K562 (cell line): Measurements from ENCODE around the gene MPPED2. TPM values are rescaled to one million over a fixed set of nuclear protein-coding genes. Genes with fewer than 3 reads are reported as not detected.

Experiments
- ATAC-seq: fragments of 200-7000 bp; cut with Tn5 transposase; 3 replicates; pipeline ENCODE4 v1.9.1; 2020; ENCODE audit warnings: moderate library complexity
- BruUV-seq: library from RNA; stranded (reverse); fragments of 400-500 nt; replicated peaks from 2 replicates; lab custom pipeline; 2021; lab: Mats Ljungman, UMichigan
- CTCF ChIA-PET: fragments of 300-600 bp; formaldehyde crosslinking; extraction: SDS; loops from one replicate; lab custom pipeline; 2021; ENCODE audit warnings: low intra/inter-chr PET ratio; lab: Yijun Ruan, JAX
- POLR2A ChIA-PET: fragments of 300-600, 350-650 bp; sonication (Branson Sonifier 250); formaldehyde crosslinking; extraction: SDS; loops from one replicate; lab custom pipeline; 2021; ENCODE audit warnings: antibody characterized with exemption, inconsistent platforms; lab: Yijun Ruan, JAX
- DNase-seq, 4 experiments: peaks; one replicate each; pipeline versions ENCODE4 v3.0.0 to v3.0.0-alpha.2; 2011 to 2018; ENCODE audit warnings: low spot score in 3 of 4, mixed read lengths in 3 of 4; ENCODE audit errors: extremely low read depth in 1 of 4
- FAIRE-seq: peaks from 2 replicates; lab custom pipeline; 2011; peaks lifted over from hg19 to GRCh38; lab: Jason Lieb, UNC
- H2AFZ ChIP-seq: 2 replicates; pipeline ENCODE4 v1.6.0; 2011; ENCODE audit warnings: low read depth, low read length, control low read depth, inconsistent platforms
- H3K27ac ChIP-seq: fragments of 200-600 bp; 3 replicates; pipeline ENCODE4 v1.8.0; 2011; ENCODE audit warnings: low read depth, mild to moderate bottlenecking, control low read depth, inconsistent platforms, low read length, moderate library complexity, mixed read lengths; ENCODE audit errors: extremely low read depth
- H3K27me3 ChIP-seq, 2 experiments: fragments of 300-600 bp in 1 of 2; 2 replicates in 1 of 2; 3 replicates in 1 of 2; pipeline versions ENCODE4 v1.6.0 to v1.8.0; 2011; ENCODE audit warnings: inconsistent platforms in 2 of 2, low read length in 2 of 2, mild to moderate bottlenecking in 1 of 2, mixed read lengths in 1 of 2, moderate library complexity in 1 of 2; ENCODE audit not compliant: control insufficient read depth in 2 of 2, insufficient read depth in 2 of 2
- H3K36me3 ChIP-seq: fragments of 300-600 bp; 3 replicates; pipeline ENCODE4 v1.8.0; 2011; ENCODE audit warnings: mild to moderate bottlenecking, low read length, inconsistent platforms; ENCODE audit not compliant: control insufficient read depth, insufficient read depth
- H3K4me1 ChIP-seq, 2 experiments: fragments of 200-600 bp in 1 of 2; replicated peaks in 1 of 2; 2 replicates in 1 of 2; 3 replicates in 1 of 2; pipeline versions ENCODE4 v1.5.1 to v1.8.0; 2011; ENCODE audit warnings: inconsistent platforms in 2 of 2, low read length in 2 of 2, mild to moderate bottlenecking in 1 of 2, mixed read lengths in 1 of 2, moderate library complexity in 1 of 2; ENCODE audit not compliant: control insufficient read depth in 2 of 2, insufficient read depth in 2 of 2
- H3K4me2 ChIP-seq: 2 replicates; pipeline ENCODE4 v1.6.1; 2011; ENCODE audit warnings: low read length, control low read depth, inconsistent platforms, mixed read lengths; ENCODE audit not compliant: insufficient read depth
- H3K4me3 ChIP-seq: fragments of 200-600 bp; sonication (generic), shearing (Covaris generic); 2 replicates; pipeline ENCODE4 v1.5.1; 2016; ENCODE audit warnings: control low read depth, inconsistent platforms
- H3K79me2 ChIP-seq: fragments of 200-600 bp; 3 replicates; pipeline ENCODE4 v1.8.0; 2011; ENCODE audit warnings: low read length, inconsistent platforms; ENCODE audit not compliant: control insufficient read depth, insufficient read depth
- H3K9ac ChIP-seq, 2 experiments: 2 replicates each; pipeline versions ENCODE4 v1.6.0 to v1.6.1; 2011; ENCODE audit warnings: low read depth in 2 of 2, low read length in 2 of 2, control low read depth in 1 of 2, inconsistent platforms in 1 of 2, mild to moderate bottlenecking in 1 of 2, mixed read lengths in 1 of 2; ENCODE audit not compliant: insufficient read depth in 1 of 2
- H3K9me1 ChIP-seq: one replicate; pipeline ENCODE4 v1.6.0; 2011; ENCODE audit warnings: inconsistent platforms, mild to moderate bottlenecking, low read length, moderate library complexity; ENCODE audit not compliant: control insufficient read depth, insufficient read depth
- H3K9me3 ChIP-seq: replicated peaks from 2 replicates; pipeline ENCODE4 v1.5.1; 2011; ENCODE audit warnings: low read depth, low read length, inconsistent platforms; ENCODE audit not compliant: control insufficient read depth, insufficient read depth
- H4K20me1 ChIP-seq: replicated peaks from 2 replicates; pipeline ENCODE4 v1.6.1; 2011; ENCODE audit warnings: low read length, inconsistent platforms, mixed read lengths; ENCODE audit not compliant: control insufficient read depth, insufficient read depth
- KAT2B ChIP-seq: IDR thresholded peaks from one replicate; pipeline ENCODE4 v1.6.1; 2012; ENCODE audit warnings: low read depth, mild to moderate bottlenecking, control low read depth, inconsistent platforms, low read length, moderate library complexity
- MITF ChIP-seq: IDR thresholded peaks from 2 replicates; pipeline ENCODE4 v1.6.1; 2014; ENCODE audit warnings: antibody characterized with exemption
- OTX1 ChIP-seq: fragments of 450-650 bp; formaldehyde crosslinking; IDR thresholded peaks from 2 replicates; pipeline ENCODE4 v1.4.0; 2022; ENCODE audit warnings: mild to moderate bottlenecking
- RBM22 ChIP-seq: fragments of 200-400 bp; formaldehyde crosslinking; IDR thresholded peaks from 2 replicates; pipeline ENCODE4 v1.6.1; 2018; ENCODE audit warnings: low read length, low read depth; ENCODE audit not compliant: poor library complexity, severe bottlenecking
- TEAD1 ChIP-seq, 2 experiments: fragments of 450-650 bp in 1 of 2; sonication (generic) in 1 of 2; formaldehyde crosslinking; IDR thresholded peaks; 2 replicates each; pipeline versions ENCODE4 v1.4.0 to v1.8.0; 2020 to 2022; ENCODE audit warnings: mild to moderate bottlenecking in 2 of 2, missing genetic modification reagents in 1 of 2
- ZNF253 ChIP-seq: fragments of 250-450 bp; sonication (Bioruptor Pico); conservative IDR thresholded peaks from 2 replicates; pipeline ENCODE4 v1.6.1; 2021; ENCODE audit warnings: mild to moderate bottlenecking
- ZNF445 ChIP-seq: fragments of 250-450 bp; sonication (Bioruptor Pico); IDR thresholded peaks from 2 replicates; pipeline ENCODE4 v1.4.0; 2020; ENCODE audit warnings: low read depth, mild to moderate bottlenecking, moderate library complexity
- WGBS: fragments of 100-300 bp; shearing (Covaris generic); methylation state at CpG from one replicate; pipeline ENCODE4 v1.1.6; 2016; ENCODE audit warnings: low coverage, mixed read lengths; ENCODE audit not compliant: insufficient coverage; ENCODE audit errors: missing lambda C conversion rate; 5-methylcytosine and 5-hydroxymethylcytosine counted together
- in situ Hi-C: fragments of 300-500 bp; cut with MboI; formaldehyde crosslinking; loops from 4 replicates; pipeline ENCODE4 v1.15.0; 2018; ENCODE audit warnings: inconsistent platforms, mixed read lengths
- intact Hi-C: fragments of 100-400 bp; cut with micrococcal nuclease; formaldehyde crosslinking; loops from 2 replicates; pipeline ENCODE4 v1.14.2; 2022
- polyA plus RNA-seq, 8 experiments: library from polyadenylated mRNA; depleted of rRNA in 4 of 8; stranded (reverse) in 5 of 8; unstranded in 3 of 8; fragments of >200 nt; fragmentation: Nextera tagmentation in 2 of 8; fragmentation: Illumina TruSeq in 1 of 8; extraction: Ambion mirVana in 2 of 8; extraction: Trizol in 1 of 8; gene quantifications; 2 replicates each; pipeline versions ENCODE4 v1.2.1 to v1.2.3, GENCODE V29; 2011 to 2014; ENCODE audit warnings: inconsistent platforms in 1 of 8, missing spikeins in 1 of 8
- total RNA-seq, 7 experiments: library from RNA; depleted of rRNA in 6 of 7; stranded (reverse); fragments of >200 nt in 6 of 7; fragmentation: Illumina TruSeq in 2 of 7; extraction: Trizol in 2 of 7; gene quantifications; 2 replicates each; pipeline versions ENCODE4 v1.2.1 to v1.2.3, GENCODE V29; 2011 to 2021; ENCODE audit warnings: low replicate concordance in 1 of 7

The MPPED2 gene
- total and polyA plus RNA-seq, 9 of the 15 experiments (the other 6 are each of a cell fraction or from before 2014, with no cell fraction given), result not detected

GRCh38 chr11:30458541-30458940, 127.6 kb downstream of the MPPED2 start:
- no peak overlapping the region for H3K27ac ChIP-seq
- H3K4me2 ChIP-seq, result no peak overlapping the region
- intact Hi-C loops, result no loop called here
- H3K36me3 ChIP-seq, result no peaks in the 10 kb centered on the region
- DNase-seq (no peak), ATAC-seq (no peak), FAIRE-seq (no peak)
- H3K4me3 ChIP-seq, result no peak overlapping the region
- no peaks in the 10 kb centered on the region for H3K4me1 ChIP-seq
- CTCF ChIA-PET, result no interaction called here
- no peaks in the 10 kb centered on the region for H3K9me3 ChIP-seq
- H3K9ac ChIP-seq, result no peak overlapping the region
- POLR2A ChIA-PET, result no interaction called here
- no peak for TF ChIP-seq MITF
- TF ChIP-seq RBM22, result no peak
- TF ChIP-seq ZNF445 (CRISPR knock-in tag), result no peak
- TF ChIP-seq ZNF253 (CRISPR knock-in tag), result no peak
- TF ChIP-seq KAT2B, result no peak
- TF ChIP-seq TEAD1 (CRISPR knock-in tag; IDR thresholded peaks at IDR 0.05), result no peak
- no peak for TF ChIP-seq OTX1 (CRISPR knock-in tag)
- no peak overlapping the region for H2AFZ ChIP-seq
- no peaks in the 10 kb centered on the region for H4K20me1 ChIP-seq
- H3K27me3 ChIP-seq, result no peaks in the 10 kb centered on the region
- H3K9me1 ChIP-seq, result no peaks in the 10 kb centered on the region
- 0% methylated on average over 2 of the region's 3 CpGs for WGBS
- no peaks in the 10 kb centered on the region for H3K79me2 ChIP-seq
- in situ Hi-C loops, result no loop called here
- BruUV-seq, result no TSS peak
